ENCODE data around the gene FERMT3. TPM values are rescaled to one million over a fixed set of nuclear protein-coding genes. Genes with fewer than 3 reads are reported as not detected.
A peak's percentile ranks its signal among the peaks of the same experiment; 100 is the strongest.

The FERMT3 gene
- total RNA-seq, 6 experiments from 2014 or later: 5.1 to 17.3 (median 8.1) TPM

GRCh38 chr11:64211181-64211872, 4.8 kb downstream of the FERMT3 start:
- intact Hi-C loops (cut with DNase I): no loop called here
- no peak for TF ChIP-seq CTCF (IDR thresholded peaks at IDR 0.05)
- TF ChIP-seq POLR2A (IDR thresholded peaks at IDR 0.05): no peak
- H3K36me3 ChIP-seq: peaks cover 0 to 15% (median 0%) of the 10 kb centered on the region in 4 donors
- no peak overlapping the region for H3K4me3 ChIP-seq
- H3K27ac ChIP-seq: no peak overlapping the region
- WGBS (ENCODE audit: insufficient coverage, low coverage, low lambda C conversion rate, missing lambda C conversion rate): 86% methylated on average over 12 of the region's 30 CpGs
- peak in 1 of 3 donors; percentile 24 for DNase-seq
- no peaks in the 10 kb centered on the region for H3K27me3 ChIP-seq
- no peak for ATAC-seq
- no peaks in the 10 kb centered on the region for H3K9me3 ChIP-seq
- H3K4me1 ChIP-seq: peaks cover 0 to 6% (median 0%) of the 10 kb centered on the region in 4 donors

GRCh38 chr11:64216879-64217278, 10.4 kb downstream of the FERMT3 start:
- Histone ChIP-seq H3K36me3 (peaks cover 0 to 26% (median 0%) of the 10 kb centered on the region in 4 donors), H3K9me3 (no peaks in the 10 kb centered on the region), H3K4me3 (no peak overlapping the region), H3K4me1 (peaks cover 0 to 14% (median 6%) of the 10 kb centered on the region in 4 donors), H3K27ac (no peak overlapping the region), H3K27me3 (no peaks in the 10 kb centered on the region)
- TF ChIP-seq POLR2A (IDR thresholded peaks at IDR 0.05) (no peak), CTCF (IDR thresholded peaks at IDR 0.05) (no peak)
- ATAC-seq (no peak), DNase-seq (no peak)
- 68% methylated on average over 2 of the region's 6 CpGs for WGBS (ENCODE audit: insufficient coverage, low coverage, low lambda C conversion rate, missing lambda C conversion rate)
- intact Hi-C loops (cut with DNase I): no loop called here

- Histone ChIP-seq H3K9me3 (no peaks in the 10 kb centered on the region), H3K4me1 (peaks cover 0 to 14% (median 6%) of the 10 kb centered on the region in 4 donors), H3K36me3 (peaks cover 0 to 32% (median 0%) of the 10 kb centered on the region in 4 donors), H3K27me3 (no peaks in the 10 kb centered on the region), H3K4me3 (no peak overlapping the region), H3K27ac (no peak overlapping the region)
- intact Hi-C loops (cut with DNase I): no loop called here
- DNase-seq (peak; percentile 80 to 89 (median 86)), ATAC-seq (peak; percentile 75 to 89 (median 84))
- WGBS (ENCODE audit: insufficient coverage, low coverage, low lambda C conversion rate, missing lambda C conversion rate): 47% methylated on average over 3 of the region's 11 CpGs
- TF ChIP-seq CTCF (IDR thresholded peaks at IDR 0.05) (no peak), POLR2A (IDR thresholded peaks at IDR 0.05) (no peak)
Measured at GRCh38 chr11:64218628-64219353, 12.3 kb downstream of the FERMT3 start.

- peaks cover 0 to 32% (median 0%) of the 10 kb centered on the region in 4 donors for H3K36me3 ChIP-seq
- intact Hi-C loops (cut with DNase I): no loop called here
- no peak overlapping the region for H3K27ac ChIP-seq
Measured at GRCh38 chr11:64219354-64219684, 12.8 kb downstream of the FERMT3 start.

More at GRCh38 chr11:64219354-64219684, 12.8 kb downstream of the FERMT3 start:
- DNase-seq (peak in 2 of 3 donors; percentile 53 to 55), ATAC-seq (peak in 2 of 4 donors; percentile 4 to 19)
- H3K9me3 ChIP-seq: no peaks in the 10 kb centered on the region
- peaks cover 0 to 14% (median 6%) of the 10 kb centered on the region in 4 donors for H3K4me1 ChIP-seq
- H3K4me3 ChIP-seq: no peak overlapping the region
- no peaks in the 10 kb centered on the region for H3K27me3 ChIP-seq
- WGBS (ENCODE audit: insufficient coverage, low coverage, low lambda C conversion rate, missing lambda C conversion rate): 40% methylated on average over 3 of the region's 7 CpGs
- no peak for TF ChIP-seq CTCF (IDR thresholded peaks at IDR 0.05)
- no peak for TF ChIP-seq POLR2A (IDR thresholded peaks at IDR 0.05)
